Liver (tissue), 9 donors: ENCODE measurements around the gene P2RY6. TPM values are rescaled to one million over a fixed set of nuclear protein-coding genes. Genes with fewer than 3 reads are reported as not detected.

ENCODE experiments used
- DNase-seq: peaks from one replicate; pipeline ENCODE4 v3.0.0-alpha.2; 2017; ENCODE audit warnings: low spot score
- H3K27ac ChIP-seq, 2 donors: one replicate each; pipeline ENCODE4 v1.7.0; 2013; ENCODE audit warnings: inconsistent platforms in 2 of 2, low read length in 2 of 2, control low read depth in 1 of 2, low read depth in 1 of 2, mild to moderate bottlenecking in 1 of 2
- H3K27me3 ChIP-seq, 4 donors: one replicate each; pipeline versions ENCODE4 v1.6.1 to v1.7.0; 2013; ENCODE audit warnings: low read length in 3 of 4, inconsistent platforms in 1 of 4, mild to moderate bottlenecking in 1 of 4, moderate library complexity in 1 of 4; ENCODE audit not compliant: control insufficient read depth in 4 of 4, insufficient read depth in 4 of 4
- H3K36me3 ChIP-seq, 4 donors: one replicate each; pipeline versions ENCODE4 v1.6.1 to v1.7.0; 2013; ENCODE audit warnings: low read length in 3 of 4, mild to moderate bottlenecking in 3 of 4, low read depth in 1 of 4, moderate library complexity in 1 of 4; ENCODE audit not compliant: control insufficient read depth in 4 of 4, insufficient read depth in 3 of 4
- H3K4me1 ChIP-seq, 4 donors: one replicate each; pipeline versions ENCODE4 v1.6.1 to v1.7.0; 2013; ENCODE audit warnings: low read length in 3 of 4, mild to moderate bottlenecking in 3 of 4, moderate library complexity in 1 of 4; ENCODE audit not compliant: control insufficient read depth in 4 of 4, insufficient read depth in 4 of 4
- H3K4me3 ChIP-seq, 3 donors: one replicate each; pipeline versions ENCODE4 v1.6.1 to v1.7.0; 2013; ENCODE audit warnings: low read length in 3 of 3, control low read depth in 1 of 3, low read depth in 1 of 3, mild to moderate bottlenecking in 1 of 3
- H3K9ac ChIP-seq, 2 donors: one replicate each; pipeline ENCODE4 v1.7.0; 2013; ENCODE audit warnings: low read length in 2 of 2, mild to moderate bottlenecking in 2 of 2, moderate library complexity in 2 of 2, control low read depth in 1 of 2, low read depth in 1 of 2
- H3K9me3 ChIP-seq, 4 donors: one replicate each; pipeline versions ENCODE4 v1.6.1 to v1.7.0; 2013; ENCODE audit warnings: low read length in 3 of 4; ENCODE audit not compliant: control insufficient read depth in 4 of 4
- EGR1 ChIP-seq, 2 donors: IDR thresholded peaks; 2 replicates each; pipeline ENCODE4 v1.6.1; 2016 to 2018; ENCODE audit warnings: antibody characterized with exemption in 2 of 2, low read depth in 2 of 2
- FOXA1 ChIP-seq: IDR thresholded peaks from 2 replicates; pipeline ENCODE4 v1.6.1; 2016; ENCODE audit warnings: antibody characterized with exemption
- FOXA2 ChIP-seq: IDR thresholded peaks from 2 replicates; pipeline ENCODE4 v1.6.1; 2016; ENCODE audit warnings: antibody characterized with exemption
- GABPA ChIP-seq, 2 donors: IDR thresholded peaks in 1 of 2; conservative IDR thresholded peaks in 1 of 2; 2 replicates each; pipeline ENCODE4 v1.6.1; 2016; ENCODE audit warnings: antibody characterized with exemption in 2 of 2, mild to moderate bottlenecking in 1 of 2, moderate library complexity in 1 of 2
- HNF4A ChIP-seq, 2 donors: conservative IDR thresholded peaks; 2 replicates each; pipeline ENCODE4 v1.6.1; 2016; ENCODE audit warnings: antibody characterized with exemption in 2 of 2, mild to moderate bottlenecking in 2 of 2
- HNF4G ChIP-seq: IDR thresholded peaks from 2 replicates; pipeline ENCODE4 v1.6.1; 2016; ENCODE audit warnings: antibody characterized with exemption
- JUND ChIP-seq, 2 donors: IDR thresholded peaks; 2 replicates each; pipeline ENCODE4 v1.6.1; 2016; ENCODE audit warnings: antibody characterized with exemption in 2 of 2
- MAX ChIP-seq: IDR thresholded peaks from 2 replicates; pipeline ENCODE4 v1.6.1; 2016; ENCODE audit warnings: antibody characterized with exemption
- NR2F2 ChIP-seq: IDR thresholded peaks from 2 replicates; pipeline ENCODE4 v1.6.1; 2016; ENCODE audit warnings: antibody characterized with exemption
- RAD21 ChIP-seq, 2 donors: IDR thresholded peaks; 2 replicates each; pipeline ENCODE4 v1.6.1; 2016; ENCODE audit warnings: antibody characterized with exemption in 2 of 2, mild to moderate bottlenecking in 2 of 2
- RXRA ChIP-seq, 2 donors: IDR thresholded peaks; 2 replicates each; pipeline ENCODE4 v1.6.1; 2017 to 2018; ENCODE audit warnings: antibody characterized with exemption in 2 of 2, mild to moderate bottlenecking in 1 of 2
- SP1 ChIP-seq: IDR thresholded peaks from 2 replicates; pipeline ENCODE4 v1.6.1; 2018; ENCODE audit warnings: antibody characterized with exemption, mild to moderate bottlenecking
- TAF1 ChIP-seq: conservative IDR thresholded peaks from 2 replicates; pipeline ENCODE4 v1.6.1; 2016; ENCODE audit warnings: antibody characterized with exemption, mild to moderate bottlenecking
- YY1 ChIP-seq: IDR thresholded peaks from 2 replicates; pipeline ENCODE4 v1.6.1; 2016; ENCODE audit warnings: antibody characterized with exemption, mild to moderate bottlenecking
- WGBS: extraction: QIAGEN DNeasy Blood & Tissue Kit; methylation state at CpG from one replicate; pipeline ENCODE4 v1.1.7; 2013; 5-methylcytosine and 5-hydroxymethylcytosine counted together
- polyA plus RNA-seq, 2 donors: library from polyadenylated mRNA; stranded (reverse) in 1 of 2; unstranded in 1 of 2; fragments of 200-250 nt in 1 of 2; fragments of >200 nt in 1 of 2; fragmentation: Nextera tagmentation in 1 of 2; extraction: Ambion mirVana in 1 of 2; gene quantifications; one replicate each; pipeline versions ENCODE4 v1.2.1 to v1.2.3, GENCODE V29; 2013 to 2015
- total RNA-seq, 2 donors: library from RNA; depleted of rRNA; stranded (reverse); fragments of >200 nt; gene quantifications; one replicate each; pipeline ENCODE4 v1.2.3, GENCODE V29; 2014
- TF ChIP-seq, protein P1 (sequence below): fragments of 150-350 bp; IDR thresholded peaks from 2 replicates; pipeline ENCODE4 v1.5.1; 2017; ENCODE audit warnings: improper control_type of control experiment, low read depth, low read length; ENCODE audit not compliant: missing input control
- TF ChIP-seq, protein P2 (sequence below): IDR thresholded peaks from 2 replicates; pipeline ENCODE4 v1.6.1; 2016; ENCODE audit warnings: antibody characterized with exemption, mild to moderate bottlenecking
- TF ChIP-seq, protein P3 (sequence below): IDR thresholded peaks from 2 replicates; pipeline ENCODE4 v1.6.1; 2016; ENCODE audit warnings: antibody characterized with exemption
- donor health status: healthy.
- donor health status: healthy.
- donor health status: healthy.
- donor health status: healthy.
- donor health status: healthy.

Gene P2RY6
- total and polyA plus RNA-seq, 4 donors, result 0.21 to 1.3 (median 0.78) TPM

DNA sequence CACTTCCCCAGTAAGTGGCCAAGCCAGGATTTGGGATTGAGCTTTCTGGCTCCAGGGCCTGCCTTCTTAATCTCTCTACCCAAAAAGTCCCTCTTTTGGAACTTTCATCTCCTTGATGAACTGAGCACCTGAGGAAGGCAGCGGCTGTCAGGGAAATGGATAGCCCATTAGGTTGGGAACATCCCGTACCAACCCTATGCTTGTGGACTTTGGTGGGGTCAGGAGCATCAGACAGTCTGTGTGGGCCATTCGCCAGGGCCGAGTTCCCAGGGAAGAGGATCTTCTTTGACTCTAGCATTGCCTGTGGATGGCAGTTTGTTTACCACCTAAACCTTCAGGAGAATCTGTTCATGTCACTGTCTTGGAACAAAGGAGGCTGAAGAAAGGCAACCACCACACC lies 66.1 kb downstream of the P2RY6 start:
- H3K36me3 ChIP-seq, result no peaks in the 10 kb centered on the region
- WGBS, result 72% methylated on average over 4 of the region's 4 CpGs
- H3K4me1 ChIP-seq, result peaks cover 1 to 13% (median 3%) of the 10 kb centered on the region in 4 donors
- H3K9ac ChIP-seq, result no peak overlapping the region
- H3K4me3 ChIP-seq, result no peak overlapping the region
- H3K9me3 ChIP-seq, result no peaks in the 10 kb centered on the region
- DNase-seq, result no peak
- H3K27ac ChIP-seq, result no peak overlapping the region
- no peaks in the 10 kb centered on the region for H3K27me3 ChIP-seq
- no peak for TF ChIP-seq NR2F2
- peak in 1 of 2 donors; percentile 12 for TF ChIP-seq HNF4A (conservative IDR thresholded peaks at IDR 0.05)
- no peak for TF ChIP-seq JUND (IDR thresholded peaks at IDR 0.05)
- TF ChIP-seq TAF1, result no peak
- no peak for TF ChIP-seq RAD21 (IDR thresholded peaks at IDR 0.05)

DNA sequence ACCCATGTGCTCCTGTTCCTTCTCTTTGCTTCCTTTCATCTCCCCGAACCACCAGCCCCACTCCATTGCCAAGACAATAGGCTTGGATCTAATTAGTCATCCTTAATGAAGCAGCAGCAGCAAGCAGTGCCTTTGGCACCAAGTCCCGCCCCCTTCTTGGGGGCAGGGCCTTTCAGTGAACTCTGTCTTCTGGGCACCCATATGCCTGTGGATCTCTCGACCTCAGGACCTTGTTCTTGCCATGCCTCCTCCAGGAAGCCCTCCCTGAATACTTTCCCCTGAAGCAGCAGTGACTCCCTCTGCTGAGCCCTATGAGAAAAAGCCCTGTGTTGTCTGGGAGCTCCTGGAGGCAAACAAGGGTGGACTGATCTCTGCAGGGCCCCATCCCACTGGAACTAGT lies 68.0 kb downstream of the P2RY6 start:
- Histone ChIP-seq H3K4me3 (no peak overlapping the region), H3K9ac (no peak overlapping the region)

GRCh38 chr11:73342633-73343032 lies 70.5 kb downstream of the P2RY6 start:
- H3K9me3 ChIP-seq, result no peaks in the 10 kb centered on the region
- H3K4me3 ChIP-seq, result peak overlapping the region in 2 of 3 donors; percentile 35 to 39
- WGBS, result 17% methylated on average over 54 of the region's 54 CpGs
- peaks cover 2 to 12% (median 3%) of the 10 kb centered on the region in 4 donors for H3K4me1 ChIP-seq
- no peak for DNase-seq
- H3K9ac ChIP-seq, result no peak overlapping the region
- H3K27ac ChIP-seq, result no peak overlapping the region
- TF ChIP-seq FOXA2, result no peak
- H3K36me3 ChIP-seq, result no peaks in the 10 kb centered on the region
- no peaks in the 10 kb centered on the region for H3K27me3 ChIP-seq

More for the DNA sequence above, 68.0 kb downstream of the P2RY6 start:
- DNase-seq, result no peak
- H3K27me3 ChIP-seq, result no peaks in the 10 kb centered on the region
- no peak overlapping the region for H3K27ac ChIP-seq
- 70% methylated on average over 3 of the region's 3 CpGs for WGBS
- H3K36me3 ChIP-seq, result no peaks in the 10 kb centered on the region
- TF ChIP-seq FOXA1 (no peak), NR2F2 (no peak)
- H3K9me3 ChIP-seq, result no peaks in the 10 kb centered on the region
- peaks cover 2 to 13% (median 3%) of the 10 kb centered on the region in 4 donors for H3K4me1 ChIP-seq

DNA sequence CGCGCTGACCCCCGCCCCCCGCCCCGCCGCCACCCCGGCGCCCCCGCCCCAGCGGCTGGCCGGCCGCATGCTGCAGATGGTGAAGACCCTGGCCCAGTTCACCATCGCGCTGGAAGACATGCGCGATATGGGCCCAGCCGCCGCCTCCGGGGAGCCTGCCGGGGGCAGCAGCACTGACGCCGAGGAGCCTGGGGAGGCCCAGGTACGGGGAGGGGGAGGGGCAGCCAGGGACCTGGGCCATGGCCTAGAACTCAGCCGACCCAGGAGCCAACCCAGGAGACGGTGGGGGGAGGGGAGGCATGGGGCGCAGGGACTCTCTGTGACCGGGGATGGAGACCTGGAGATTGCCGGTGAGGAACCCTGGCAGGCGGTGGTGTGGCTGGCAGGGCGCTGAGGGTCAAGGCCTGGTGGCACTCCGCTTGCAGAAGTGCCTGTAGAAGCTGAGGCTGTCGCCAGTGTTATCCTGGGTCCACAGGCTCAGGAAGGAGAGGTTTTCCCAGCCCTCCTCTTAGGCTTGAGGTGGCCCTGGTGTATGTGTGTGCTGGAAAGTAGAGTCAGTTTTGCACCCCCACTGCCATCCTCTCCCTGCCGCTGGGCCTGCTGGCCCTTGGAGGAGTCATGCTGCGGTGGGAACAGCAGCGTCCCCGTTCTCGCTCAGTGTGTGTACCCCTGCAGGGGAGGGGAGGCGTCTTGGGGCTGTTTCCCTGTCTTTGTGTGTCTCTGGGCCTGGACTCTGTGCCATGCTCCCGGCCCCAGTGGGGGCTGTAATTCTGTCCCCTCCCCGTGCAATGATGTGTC lies 71.1 kb downstream of the P2RY6 start:
- Histone ChIP-seq H3K27ac (no peak overlapping the region), H3K9me3 (no peaks in the 10 kb centered on the region), H3K36me3 (no peaks in the 10 kb centered on the region), H3K9ac (no peak overlapping the region), H3K27me3 (no peaks in the 10 kb centered on the region), H3K4me3 (peak overlapping the region in 1 of 3 donors; percentile 39), H3K4me1 (peaks cover 2 to 12% (median 3%) of the 10 kb centered on the region in 4 donors)
- no peak for DNase-seq
- 46% methylated on average over 40 of the region's 40 CpGs for WGBS
- no peak for TF ChIP-seq FOXA1
- TF ChIP-seq JUND (IDR thresholded peaks at IDR 0.05), result no peak
- no peak for TF ChIP-seq FOXA2
- TF ChIP-seq, protein P1, sequence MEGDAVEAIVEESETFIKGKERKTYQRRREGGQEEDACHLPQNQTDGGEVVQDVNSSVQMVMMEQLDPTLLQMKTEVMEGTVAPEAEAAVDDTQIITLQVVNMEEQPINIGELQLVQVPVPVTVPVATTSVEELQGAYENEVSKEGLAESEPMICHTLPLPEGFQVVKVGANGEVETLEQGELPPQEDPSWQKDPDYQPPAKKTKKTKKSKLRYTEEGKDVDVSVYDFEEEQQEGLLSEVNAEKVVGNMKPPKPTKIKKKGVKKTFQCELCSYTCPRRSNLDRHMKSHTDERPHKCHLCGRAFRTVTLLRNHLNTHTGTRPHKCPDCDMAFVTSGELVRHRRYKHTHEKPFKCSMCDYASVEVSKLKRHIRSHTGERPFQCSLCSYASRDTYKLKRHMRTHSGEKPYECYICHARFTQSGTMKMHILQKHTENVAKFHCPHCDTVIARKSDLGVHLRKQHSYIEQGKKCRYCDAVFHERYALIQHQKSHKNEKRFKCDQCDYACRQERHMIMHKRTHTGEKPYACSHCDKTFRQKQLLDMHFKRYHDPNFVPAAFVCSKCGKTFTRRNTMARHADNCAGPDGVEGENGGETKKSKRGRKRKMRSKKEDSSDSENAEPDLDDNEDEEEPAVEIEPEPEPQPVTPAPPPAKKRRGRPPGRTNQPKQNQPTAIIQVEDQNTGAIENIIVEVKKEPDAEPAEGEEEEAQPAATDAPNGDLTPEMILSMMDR, result no peak
- no peak for TF ChIP-seq RXRA (IDR thresholded peaks at IDR 0.05)
- no peak for TF ChIP-seq MAX
- no peak for TF ChIP-seq GABPA (IDR thresholded peaks at IDR 0.05 in 1 of 2, conservative IDR thresholded peaks at IDR 0.05 in 1 of 2)
- no peak for TF ChIP-seq NR2F2
- TF ChIP-seq SP1, result no peak
- TF ChIP-seq, protein P2, sequence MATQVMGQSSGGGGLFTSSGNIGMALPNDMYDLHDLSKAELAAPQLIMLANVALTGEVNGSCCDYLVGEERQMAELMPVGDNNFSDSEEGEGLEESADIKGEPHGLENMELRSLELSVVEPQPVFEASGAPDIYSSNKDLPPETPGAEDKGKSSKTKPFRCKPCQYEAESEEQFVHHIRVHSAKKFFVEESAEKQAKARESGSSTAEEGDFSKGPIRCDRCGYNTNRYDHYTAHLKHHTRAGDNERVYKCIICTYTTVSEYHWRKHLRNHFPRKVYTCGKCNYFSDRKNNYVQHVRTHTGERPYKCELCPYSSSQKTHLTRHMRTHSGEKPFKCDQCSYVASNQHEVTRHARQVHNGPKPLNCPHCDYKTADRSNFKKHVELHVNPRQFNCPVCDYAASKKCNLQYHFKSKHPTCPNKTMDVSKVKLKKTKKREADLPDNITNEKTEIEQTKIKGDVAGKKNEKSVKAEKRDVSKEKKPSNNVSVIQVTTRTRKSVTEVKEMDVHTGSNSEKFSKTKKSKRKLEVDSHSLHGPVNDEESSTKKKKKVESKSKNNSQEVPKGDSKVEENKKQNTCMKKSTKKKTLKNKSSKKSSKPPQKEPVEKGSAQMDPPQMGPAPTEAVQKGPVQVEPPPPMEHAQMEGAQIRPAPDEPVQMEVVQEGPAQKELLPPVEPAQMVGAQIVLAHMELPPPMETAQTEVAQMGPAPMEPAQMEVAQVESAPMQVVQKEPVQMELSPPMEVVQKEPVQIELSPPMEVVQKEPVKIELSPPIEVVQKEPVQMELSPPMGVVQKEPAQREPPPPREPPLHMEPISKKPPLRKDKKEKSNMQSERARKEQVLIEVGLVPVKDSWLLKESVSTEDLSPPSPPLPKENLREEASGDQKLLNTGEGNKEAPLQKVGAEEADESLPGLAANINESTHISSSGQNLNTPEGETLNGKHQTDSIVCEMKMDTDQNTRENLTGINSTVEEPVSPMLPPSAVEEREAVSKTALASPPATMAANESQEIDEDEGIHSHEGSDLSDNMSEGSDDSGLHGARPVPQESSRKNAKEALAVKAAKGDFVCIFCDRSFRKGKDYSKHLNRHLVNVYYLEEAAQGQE, result no peak
- no peak for TF ChIP-seq YY1
- no peak for TF ChIP-seq HNF4A (conservative IDR thresholded peaks at IDR 0.05)
- TF ChIP-seq EGR1 (IDR thresholded peaks at IDR 0.05; ENCODE audit: low read depth in 2 of 2), result no peak
- no peak for TF ChIP-seq HNF4G
- TF ChIP-seq TAF1, result no peak
- TF ChIP-seq RAD21 (IDR thresholded peaks at IDR 0.05), result no peak
- TF ChIP-seq, protein P3, sequence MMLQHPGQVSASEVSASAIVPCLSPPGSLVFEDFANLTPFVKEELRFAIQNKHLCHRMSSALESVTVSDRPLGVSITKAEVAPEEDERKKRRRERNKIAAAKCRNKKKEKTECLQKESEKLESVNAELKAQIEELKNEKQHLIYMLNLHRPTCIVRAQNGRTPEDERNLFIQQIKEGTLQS, result no peak
